DMS 273 (cell line): ENCODE measurements around the gene MCU.
"Not testable (repeated sequence)": the region's sequence is repeated elsewhere in the genome, so short reads cannot be mapped to it uniquely, and the experiment has no call there.

Experiments used
- DNase-seq: peaks from one replicate; lab custom pipeline; 2025; ENCODE audit not compliant: unreplicated experiment; lab: John Stamatoyannopoulos, UW

MCU gene, protein sequence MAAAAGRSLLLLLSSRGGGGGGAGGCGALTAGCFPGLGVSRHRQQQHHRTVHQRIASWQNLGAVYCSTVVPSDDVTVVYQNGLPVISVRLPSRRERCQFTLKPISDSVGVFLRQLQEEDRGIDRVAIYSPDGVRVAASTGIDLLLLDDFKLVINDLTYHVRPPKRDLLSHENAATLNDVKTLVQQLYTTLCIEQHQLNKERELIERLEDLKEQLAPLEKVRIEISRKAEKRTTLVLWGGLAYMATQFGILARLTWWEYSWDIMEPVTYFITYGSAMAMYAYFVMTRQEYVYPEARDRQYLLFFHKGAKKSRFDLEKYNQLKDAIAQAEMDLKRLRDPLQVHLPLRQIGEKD

DNA sequence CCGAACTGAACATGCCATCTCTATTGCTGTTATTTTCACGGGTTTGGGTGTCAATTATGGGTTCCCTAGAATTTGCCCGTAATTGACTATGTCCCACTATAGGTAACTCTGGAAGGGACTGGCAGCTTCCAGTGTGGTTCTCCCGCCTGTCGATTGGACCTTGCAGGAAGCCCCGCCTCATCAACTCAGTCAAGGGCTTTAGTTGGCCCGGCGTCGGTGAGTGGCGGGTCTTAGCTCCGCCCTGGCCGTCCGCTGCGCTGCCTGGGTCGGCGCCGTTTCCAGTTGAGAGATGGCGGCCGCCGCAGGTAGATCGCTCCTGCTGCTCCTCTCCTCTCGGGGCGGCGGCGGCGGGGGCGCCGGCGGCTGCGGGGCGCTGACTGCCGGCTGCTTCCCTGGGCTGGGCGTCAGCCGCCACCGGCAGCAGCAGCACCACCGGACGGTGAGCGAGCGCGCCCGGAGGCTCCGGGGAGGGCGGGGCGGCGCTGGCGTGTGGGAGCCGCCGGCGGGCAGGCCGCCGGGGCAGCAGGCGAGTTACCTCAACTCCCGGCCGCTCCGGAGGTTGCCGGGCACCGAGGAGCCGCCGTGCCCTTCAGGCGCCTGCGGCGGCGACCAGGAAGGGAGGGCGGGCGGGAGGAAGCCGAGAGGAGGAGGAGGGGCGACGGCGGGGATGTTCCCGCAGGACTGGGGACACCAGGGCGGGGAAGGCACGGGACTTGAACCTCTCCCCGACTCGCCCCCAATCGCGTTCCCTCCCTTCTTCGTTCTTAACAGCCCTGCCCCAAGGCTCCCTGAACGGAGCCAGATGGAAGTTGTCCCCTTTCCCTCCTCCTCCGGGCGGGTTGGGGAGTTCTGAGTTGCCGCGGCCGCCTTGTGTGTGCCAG is at the start of gene MCU:
TSS of gene MCU (plus strand) at position 281 of the 881 bp plus-strand sequence. CDS start at position 290, 9 bp downstream.
- DNase-seq = peak; percentile 96

DNA sequence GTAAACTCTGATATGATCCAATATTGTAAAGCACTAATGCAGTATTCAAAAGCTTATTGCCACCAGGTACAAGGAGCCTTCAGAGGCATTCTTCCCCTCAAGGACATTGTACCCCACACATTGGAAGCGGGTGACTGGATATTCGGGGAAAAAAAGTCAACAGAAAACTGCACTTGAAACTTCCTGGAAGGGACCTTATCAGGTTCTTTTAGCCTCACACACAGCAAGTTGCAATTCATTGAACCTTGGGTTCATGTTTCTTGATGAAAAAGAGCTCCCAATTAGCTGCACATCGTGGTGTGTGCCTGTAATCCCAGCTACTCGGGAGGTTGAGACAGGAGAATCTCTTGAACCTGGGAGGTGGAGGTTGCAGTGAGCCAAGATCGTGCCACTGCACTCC is 49.6 kb upstream of the MCU start:
- no peak for DNase-seq

DNA sequence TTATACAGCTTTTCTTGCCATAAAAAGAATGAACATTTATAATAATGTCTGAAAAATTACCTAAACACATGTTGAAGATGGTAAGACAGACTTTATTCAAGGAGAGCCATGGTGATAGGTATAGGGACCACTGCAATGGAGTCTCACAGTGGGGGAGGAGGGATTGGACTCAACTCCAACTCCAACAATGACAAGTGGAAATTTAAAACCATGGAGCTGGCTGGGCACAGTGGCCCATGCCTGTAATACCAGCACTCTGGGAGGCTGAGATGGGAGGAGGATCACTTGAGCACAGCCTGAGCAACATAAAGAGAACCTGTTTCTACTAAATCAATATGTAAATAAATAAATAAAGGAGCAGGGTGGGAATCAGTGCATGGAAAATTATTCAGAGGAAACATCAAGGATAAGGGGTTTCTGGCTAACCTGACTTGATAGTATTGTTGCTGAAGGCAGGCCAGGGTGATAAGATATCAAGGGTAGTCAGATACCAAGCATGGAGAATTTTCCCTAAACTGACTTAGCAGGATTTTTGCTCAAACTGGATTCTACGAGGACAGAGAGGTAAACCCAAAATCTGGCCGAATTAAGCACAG is 46.6 kb upstream of the MCU start:
- no peak for DNase-seq

DNA sequence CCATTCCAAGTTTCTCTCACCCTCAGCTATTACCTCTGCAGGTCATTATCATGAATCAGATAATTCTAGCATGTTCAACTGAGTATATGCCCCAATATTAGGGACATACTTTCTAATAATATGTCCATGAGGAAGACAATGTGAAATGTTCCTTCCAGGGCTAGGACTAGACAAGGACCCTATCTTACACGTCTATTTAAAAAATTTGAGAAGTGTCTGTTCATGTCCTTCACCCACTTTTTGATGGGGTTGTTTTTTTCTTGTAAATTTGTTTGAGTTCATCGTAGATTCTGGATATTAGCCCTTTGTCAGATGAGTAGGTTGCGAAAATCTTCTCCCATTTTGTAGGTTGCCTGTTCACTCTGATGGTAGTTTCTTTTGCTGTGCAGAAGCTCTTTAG is 45.0 kb upstream of the MCU start:
- not testable (repeated sequence) for DNase-seq

DNA sequence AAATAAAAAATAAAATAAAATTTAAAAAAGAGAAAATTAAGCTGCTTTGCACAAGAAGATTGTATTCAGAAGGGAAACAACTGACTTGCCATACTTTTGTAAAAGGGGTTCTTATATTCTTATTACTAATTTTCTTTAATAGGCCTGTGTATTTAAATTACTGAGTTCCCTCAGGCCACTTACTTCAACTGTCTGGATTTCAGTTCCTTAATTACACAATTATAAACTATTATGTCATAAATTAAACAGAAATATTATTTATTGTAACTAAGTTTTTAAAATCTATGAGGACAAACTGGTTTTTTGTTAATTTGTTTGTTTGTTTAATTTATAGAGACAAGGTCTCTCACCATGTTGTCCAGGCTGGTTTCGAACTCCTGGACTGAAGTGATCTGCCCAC is 43.6 kb upstream of the MCU start:
- no peak for DNase-seq

DNA sequence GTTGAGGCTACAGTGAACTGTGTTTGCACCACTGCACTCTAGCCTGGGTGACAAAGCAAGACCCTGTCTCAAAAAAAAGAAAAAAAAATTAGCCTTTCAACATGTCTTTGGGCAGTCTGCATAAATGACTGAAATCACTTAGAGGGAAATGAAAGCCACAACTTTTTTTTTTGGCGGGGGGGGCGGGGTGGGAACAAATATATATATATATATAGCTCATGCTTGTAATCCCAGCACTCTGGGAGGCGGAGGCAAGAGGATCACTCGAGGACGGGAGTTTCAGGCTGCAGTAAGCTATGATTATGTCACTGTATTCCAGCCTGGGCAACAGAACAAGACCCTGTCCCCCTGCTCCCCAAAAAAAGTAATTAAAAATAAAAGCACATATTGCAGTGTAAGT is 42.7 kb upstream of the MCU start:
- DNase-seq = no peak

DNA sequence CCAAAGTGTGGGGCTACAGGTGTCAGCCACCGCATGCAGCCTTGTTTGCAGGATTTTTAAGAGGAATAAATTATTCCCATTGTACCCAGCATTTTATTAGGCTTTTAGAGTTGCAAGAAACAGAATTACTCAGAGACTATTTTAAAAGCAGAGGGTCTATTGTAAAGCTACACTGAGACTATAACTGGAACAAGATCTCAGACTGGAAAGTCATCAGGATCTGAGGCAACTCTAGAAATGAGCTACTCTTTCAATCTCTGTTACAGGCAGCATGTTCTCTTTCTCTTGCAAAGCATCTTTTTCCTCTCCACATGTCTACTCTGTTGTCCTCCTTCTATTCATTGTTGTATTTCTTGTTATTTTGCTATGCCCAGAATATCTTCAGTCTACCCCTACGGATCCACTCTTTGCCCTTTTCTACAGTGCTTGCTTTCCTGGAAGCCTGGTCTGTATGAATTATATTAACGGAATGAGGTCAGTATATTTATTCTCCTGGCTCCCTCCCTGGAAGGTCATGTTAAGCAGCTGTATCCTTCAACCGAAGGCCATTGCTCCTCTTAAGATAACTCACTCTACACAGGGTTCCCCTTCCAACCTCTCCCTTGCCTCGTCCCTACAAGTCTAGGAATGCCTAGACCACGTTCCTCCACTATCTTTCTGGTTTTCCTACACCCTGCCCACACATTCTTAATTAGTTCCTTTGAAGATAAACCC is 38.4 kb upstream of the MCU start:
- DNase-seq = no peak

DNA sequence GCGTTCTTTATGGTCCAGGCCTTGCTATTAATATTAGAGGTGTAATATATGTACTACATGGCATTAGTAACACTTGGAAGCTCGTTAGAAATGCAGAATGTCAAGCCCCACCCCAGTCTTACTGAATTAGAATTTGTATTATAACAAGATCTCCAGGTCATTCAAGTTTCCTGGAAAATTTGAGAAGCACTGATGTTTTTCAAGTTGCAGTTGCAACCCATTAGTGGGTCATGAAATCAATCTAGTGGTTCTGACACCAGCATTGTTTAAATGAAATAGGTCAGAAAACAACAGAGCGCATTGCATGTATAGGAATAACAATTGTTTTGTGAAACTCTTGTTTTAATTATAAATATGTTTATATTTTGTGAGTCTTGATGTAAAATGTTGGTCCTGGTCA is 37.2 kb upstream of the MCU start:
- DNase-seq = no peak

DNA sequence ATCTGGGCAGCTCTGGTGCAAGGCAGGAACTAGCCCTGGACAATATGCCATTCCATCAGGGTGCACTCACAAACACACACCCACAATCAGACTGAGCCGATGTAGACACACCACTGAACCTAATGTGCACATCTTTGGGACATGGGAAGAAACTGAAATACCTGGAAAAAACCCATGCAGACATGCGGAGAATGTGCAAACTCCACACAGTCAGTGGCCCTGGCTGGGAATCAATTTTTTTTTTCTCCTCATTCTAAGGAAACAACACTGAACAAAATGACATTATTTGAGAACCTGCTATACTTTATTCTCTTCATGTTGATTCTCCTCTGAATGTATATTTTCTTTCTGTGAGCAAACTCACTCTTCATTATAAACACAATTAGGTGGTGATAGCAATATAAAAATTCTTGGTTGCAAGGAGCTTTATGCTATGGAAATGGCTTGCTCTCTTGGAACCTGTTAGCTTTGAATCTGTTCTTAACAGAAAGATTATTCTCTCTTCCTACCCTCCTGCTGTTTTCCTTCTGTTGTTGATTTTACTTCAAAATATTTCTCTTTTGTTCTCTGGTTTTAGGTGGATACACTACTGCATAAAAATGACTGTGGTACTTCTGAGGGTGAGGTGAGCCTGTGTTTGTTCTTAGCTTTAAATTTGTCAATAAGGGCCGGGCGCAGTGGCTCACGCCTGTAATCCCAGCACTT is 33.1 kb upstream of the MCU start:
- DNase-seq = no peak

DNA sequence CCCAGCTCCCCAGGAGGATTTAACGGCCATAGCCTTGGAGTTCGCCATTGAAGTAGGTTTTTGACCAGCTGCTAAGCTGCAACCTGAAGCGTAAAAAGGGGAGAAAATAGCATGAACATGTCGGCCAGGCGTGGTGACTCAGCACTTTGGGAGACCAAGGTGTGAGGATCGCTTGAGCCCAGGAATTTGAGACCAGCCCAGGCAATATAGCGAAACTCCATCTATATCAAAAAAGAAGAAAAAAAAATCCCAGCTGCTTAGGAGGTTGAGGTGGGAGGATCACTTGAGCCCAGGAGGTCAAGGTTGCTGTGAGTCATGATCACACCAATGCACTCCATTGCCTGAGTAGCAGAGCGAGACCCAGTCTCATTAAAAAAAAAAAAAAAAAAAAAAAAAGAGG is 32.2 kb upstream of the MCU start:
- no peak for DNase-seq

DNA sequence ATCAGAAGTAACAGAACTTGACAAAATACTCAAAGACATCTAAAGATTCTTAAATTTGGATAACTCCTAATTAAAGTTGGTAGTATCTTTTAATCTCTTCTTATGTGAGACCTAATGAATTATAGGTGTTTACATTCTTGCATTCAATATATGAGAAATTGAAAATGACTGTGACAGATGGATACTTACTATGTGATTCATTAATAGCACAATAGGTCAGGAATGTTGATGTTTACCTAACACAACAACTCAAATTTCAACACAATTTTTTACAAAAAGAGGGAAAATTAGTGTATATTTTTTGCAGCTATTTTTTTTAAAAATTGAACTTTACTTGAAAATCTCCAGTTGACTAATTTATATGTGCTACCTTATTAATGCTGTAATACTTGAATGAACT is 31.7 kb upstream of the MCU start:
- DNase-seq = no peak

DNA sequence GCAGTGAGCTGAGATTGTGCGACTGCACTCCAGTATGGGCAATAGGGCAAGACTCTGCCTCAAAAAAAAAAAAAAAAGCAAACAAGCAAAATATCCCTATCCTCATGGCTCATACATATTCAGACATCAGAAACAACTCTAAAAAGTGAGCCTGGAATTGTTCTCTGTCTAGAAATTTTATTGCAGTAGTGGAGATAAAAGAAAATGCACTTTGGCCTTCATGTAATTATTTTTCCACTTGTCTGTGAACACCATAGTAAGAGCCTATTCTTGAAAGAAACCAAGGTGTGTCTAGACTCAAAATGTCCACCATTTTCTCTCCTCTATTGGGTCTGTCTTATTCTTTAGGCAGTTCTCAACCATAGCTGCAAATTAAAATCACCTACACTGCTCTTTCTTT is 30.5 kb upstream of the MCU start:
- no peak for DNase-seq

DNA sequence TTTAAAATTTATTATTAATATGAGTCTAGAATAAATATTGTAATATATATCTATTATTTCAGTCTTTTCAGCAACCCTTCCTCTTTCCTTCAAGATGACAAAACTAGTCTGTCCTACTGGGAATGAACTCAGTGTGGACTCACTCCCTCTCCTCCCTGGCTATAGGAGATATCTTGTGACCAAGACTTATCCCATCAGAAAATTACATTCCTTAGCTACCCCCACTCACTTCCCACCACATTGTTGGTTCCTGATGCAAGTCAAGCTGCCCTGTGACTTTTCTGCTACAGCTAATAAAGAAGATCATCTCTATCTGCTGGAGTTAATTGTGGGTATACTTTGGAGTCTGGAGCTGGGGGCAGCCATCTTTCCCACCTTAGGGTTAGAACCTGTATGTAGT is 28.0 kb upstream of the MCU start:
- DNase-seq = no peak

DNA sequence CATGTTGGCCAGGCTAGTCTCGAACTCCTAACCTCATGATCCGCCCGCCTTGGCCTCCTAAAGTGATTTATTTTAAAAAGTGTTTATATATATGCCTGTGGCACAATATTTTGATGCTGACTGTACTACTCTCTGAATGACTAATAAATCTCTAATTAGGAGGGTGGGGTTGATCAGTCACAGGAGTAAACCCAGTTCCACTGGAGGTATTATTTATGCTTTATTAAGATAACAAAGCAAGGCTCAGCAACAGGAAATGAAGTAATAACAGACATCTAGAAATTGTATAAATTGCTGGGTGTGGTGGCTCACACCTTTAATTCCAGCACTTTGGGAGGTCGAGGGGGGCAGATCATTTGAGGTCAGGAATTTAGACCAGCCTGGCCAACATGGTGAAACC is 26.0 kb upstream of the MCU start:
- no peak for DNase-seq

DNA sequence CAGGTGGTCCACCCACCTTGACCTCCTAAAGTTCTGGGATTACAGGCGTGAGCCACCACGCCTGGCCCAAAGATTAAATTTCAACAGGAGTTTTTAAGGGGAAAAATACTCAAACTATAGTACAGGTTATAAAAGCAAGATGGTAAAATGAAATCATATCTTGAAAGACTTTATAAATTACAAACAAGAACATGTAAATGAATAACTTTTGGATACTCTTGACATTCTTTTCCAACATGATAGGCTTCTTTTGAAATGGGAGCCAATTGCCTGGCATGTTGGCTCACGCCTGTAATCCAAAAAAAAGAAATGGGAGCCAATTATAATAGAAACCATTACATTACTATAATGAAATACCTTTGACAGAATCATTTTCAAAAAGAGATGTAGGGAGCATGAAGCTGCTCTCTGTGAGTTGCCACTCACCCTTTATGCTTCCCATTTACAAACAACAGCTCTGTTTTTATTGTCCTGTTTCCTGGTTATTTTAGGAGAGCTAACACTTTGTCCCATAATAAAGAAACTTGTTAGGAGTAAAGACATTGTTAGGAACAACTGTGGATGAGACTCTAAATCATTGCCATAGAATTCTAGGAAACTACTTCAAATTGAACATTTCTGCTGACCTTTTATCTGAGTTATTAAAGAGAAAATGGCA is 24.6 kb upstream of the MCU start:
- no peak for DNase-seq

DNA sequence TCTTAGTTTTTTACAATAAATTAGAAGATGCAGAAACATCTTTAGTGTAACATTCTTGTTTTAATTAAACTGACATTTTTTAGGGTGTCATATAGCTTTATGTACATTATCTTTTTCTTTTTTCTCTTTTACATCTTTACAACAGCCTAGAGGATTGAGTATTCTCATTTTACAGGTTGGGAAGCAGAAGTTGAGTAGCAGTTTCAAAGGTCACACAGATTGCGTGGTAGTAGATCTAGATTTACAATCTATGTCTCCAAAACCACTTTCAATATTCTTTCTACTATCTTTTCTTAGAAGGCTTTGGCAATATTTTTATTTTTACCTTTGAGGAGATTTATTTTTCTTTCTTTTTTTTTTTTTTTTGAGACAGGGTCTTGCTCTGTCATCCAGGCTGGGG is 18.7 kb upstream of the MCU start:
- no peak for DNase-seq

DNA sequence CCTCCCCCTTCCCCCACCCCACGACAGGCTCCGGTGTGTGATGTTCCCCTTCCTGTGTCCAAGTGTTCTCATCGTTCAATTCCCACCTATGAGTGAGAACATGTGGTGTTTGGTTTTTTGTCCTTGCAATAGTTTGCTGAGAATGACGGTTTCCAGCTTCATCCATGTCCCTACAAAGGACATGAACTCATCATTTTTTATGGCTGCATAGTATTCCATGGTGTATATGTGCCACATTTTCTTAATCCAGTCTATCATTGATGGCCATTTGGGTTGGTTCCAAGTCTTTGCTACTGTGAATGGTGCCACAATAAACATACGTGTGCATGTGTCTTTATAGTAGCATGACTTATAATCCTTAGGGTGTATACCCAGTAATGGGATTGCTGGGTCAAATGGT is 17.8 kb upstream of the MCU start:
- DNase-seq = not testable (repeated sequence)

DNA sequence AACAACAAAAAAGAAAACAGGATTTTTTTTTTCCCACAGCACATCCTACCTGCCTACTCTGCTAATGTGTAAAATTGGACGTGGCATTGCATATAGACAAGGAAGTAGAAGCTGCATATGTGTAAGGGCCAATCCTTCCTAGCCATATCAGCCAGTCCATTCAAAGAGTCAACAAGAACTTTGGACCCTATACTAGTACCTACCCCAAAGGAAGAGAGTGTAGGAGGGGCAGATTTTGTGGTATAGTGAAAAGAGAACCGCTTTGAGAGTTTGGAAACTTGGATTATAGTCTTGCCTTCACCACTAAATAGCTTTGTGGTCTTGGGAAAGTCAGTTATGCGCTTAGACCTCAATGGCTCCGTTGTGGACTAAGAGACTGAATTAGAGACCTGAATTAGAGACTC is 12.1 kb upstream of the MCU start:
- DNase-seq = no peak

DNA sequence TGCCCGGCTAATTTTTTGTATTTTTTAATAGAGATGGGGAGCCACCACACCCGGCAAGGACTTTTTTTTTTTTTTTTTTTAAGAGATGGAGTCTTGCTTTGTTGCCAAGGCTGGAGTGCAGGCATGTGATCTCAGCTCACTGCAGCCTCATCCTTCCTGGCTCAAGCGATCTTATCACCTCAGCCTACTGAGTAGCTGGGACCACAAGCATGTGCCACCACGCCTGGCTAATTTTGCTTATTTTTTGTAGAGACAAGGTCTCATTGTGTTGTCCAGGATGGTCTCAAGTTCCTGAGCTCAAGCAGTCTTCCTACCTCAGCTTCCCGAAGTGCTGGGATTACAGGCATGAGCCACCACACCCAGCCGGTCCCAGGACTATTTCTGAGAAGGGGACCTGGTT is 9.3 kb upstream of the MCU start:
- DNase-seq = no peak

DNA sequence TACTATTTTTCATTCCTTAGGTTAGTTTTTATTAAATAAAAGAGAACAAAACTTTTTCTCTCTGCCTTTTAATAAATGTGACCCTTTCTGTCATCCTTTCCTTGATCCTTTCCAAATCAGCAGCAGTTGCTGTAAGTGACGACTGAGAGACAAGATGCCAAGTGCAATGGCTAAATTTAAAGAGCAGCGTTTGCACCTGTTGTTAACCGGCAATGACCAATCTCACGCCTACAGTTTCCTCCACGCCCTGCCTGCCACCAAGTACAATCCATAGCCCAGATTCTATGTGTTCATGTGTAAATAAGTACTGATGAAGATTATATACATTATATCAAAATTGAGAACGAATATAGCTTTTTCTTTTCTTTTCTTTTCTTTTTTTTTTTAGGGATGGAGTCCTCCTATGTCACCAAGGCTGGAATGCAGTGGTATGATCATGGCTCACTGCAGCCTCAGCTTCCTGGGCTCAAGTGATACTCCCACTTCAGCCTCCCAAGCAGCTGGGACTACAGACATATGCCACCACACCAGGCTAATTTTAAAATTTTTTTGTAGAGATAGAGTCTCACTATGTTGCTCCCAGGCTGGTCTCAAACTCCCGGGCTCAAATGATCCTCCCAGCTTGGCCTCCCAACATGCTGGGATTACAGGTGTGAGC is 6.5 kb upstream of the MCU start:
- DNase-seq = no peak
